Activated naive CD4-positive, alpha-beta T cell treated with anti-CD3 and anti-CD28 coated beads, Interleukin-2, amount 50 U/mL, for 16 hours (primary cell): ENCODE data around the gene PSD.
"Not testable (repeated sequence)": the region's sequence is repeated elsewhere in the genome, so short reads cannot be mapped to it uniquely, and the experiment has no call there.

ENCODE experiments used
- DNase-seq: peaks from one replicate; pipeline ENCODE4 v3.0.0-alpha.2; 2020

The PSD gene

GRCh38 chr10:102418622-102419268 is at the start of gene PSD:
Gene PSD, minus strand, starts transcription at chr10:102418785. Its CDS starts 1,747 bp downstream, at chr10:102417038.
- DNase-seq = no peak

- DNase-seq = no peak
Observed at GRCh38 chr10:102467971-102468438, 49.4 kb upstream of the PSD start.

DNA sequence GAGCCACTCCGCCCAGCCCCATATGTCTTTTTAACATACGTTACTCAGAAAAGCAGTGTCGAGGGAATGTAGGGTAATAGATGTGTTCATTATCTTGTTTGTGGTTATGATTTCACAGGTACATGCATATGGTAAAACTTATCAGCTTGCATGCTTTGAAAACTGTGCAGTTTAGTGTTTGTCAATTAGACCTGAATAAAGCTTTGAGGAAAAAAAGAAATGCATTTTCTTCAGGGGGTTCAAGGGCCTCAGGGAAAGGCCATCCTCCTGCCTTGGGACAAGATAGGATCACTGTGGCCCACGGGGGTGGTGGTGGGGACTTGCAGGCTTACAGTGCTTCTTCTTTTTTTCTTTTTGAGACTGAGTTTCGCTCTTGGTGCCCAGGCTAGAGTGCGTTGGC is 48.7 kb upstream of the PSD start:
- no peak for DNase-seq

GRCh38 chr10:102465466-102465865 is 46.9 kb upstream of the PSD start:
- DNase-seq = no peak

DNA sequence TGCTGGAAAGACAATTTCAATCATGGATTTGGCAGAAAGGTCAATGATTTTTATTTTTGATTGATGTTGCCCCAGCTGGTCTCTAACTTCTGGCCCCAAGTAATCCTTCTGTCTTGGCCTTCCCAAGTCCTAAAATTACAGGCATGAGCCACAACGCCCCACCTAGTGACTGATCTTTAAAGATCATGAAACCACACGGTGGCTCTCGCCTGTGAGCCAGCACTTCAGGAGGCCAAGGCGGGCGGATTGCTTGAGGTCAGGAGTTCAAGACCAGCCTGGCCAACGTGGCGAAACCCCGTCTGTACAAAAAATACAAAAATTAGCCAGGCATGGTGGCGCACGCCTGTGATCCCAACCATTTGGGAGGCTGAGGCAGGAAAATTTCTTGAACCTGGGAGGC is 45.4 kb upstream of the PSD start:
- no peak for DNase-seq

GRCh38 chr10:102462512-102463054 is 44.0 kb upstream of the PSD start:
- DNase-seq = no peak

DNA sequence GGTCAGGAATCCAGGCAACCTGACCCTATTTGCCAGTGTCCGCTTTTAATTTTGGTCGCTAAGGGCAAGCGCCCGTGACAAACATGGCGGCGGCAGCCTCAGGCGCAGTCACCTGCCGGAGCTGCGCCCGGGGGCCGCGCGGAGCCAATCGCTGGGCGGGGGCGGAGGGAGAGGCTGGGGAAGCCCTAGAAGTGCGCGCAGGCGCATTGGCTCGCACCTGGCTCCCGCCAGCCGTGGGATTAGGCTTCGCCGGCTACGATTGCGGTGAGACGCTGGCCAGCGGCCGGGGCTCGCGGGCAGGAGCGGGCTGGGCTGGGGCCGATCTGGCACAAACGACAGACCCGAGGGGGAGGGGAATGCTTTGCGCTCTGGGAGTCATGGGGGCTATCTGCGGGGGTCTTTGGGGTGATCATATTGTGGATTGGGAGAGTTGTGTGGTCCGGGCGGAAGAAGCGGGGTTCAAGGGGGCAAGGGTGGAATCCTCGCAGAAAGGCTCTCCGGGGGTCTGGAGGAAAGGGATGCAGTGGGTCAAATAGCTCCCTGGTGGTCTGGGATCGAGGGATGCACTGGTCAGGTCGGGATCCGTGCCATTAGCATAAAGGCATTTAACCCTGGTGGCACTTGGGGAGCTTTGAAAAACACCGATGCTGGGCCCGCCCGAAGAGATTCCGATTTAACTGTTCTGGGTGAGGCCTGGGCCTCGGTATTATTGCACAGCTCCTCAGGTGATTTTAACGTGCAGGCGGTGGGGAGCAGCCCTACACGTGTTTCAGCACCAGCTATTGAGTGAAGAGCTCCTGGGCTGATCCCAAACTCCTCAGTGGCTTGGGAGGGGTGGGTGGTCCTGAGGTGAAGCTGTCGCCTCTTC is 42.8 kb upstream of the PSD start:
- DNase-seq = peak; percentile 96

DNA sequence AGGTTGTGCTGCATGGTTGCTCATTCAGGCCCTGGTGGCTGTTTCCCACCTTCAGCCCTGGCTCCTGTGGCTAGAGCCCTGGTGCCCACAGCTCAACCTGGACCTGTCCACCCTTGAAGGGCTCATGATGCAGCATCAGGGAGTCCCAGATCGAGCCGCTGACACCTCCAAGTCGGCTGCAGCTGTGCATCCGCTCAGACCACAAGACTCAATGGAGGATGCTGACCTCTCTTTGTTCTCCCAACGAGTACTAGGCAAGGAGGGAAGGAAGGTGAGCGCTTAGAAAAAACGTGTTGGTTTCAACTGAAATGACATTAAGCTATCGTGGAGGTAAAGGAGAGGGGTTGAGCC is 42.2 kb upstream of the PSD start:
- no peak for DNase-seq

DNA sequence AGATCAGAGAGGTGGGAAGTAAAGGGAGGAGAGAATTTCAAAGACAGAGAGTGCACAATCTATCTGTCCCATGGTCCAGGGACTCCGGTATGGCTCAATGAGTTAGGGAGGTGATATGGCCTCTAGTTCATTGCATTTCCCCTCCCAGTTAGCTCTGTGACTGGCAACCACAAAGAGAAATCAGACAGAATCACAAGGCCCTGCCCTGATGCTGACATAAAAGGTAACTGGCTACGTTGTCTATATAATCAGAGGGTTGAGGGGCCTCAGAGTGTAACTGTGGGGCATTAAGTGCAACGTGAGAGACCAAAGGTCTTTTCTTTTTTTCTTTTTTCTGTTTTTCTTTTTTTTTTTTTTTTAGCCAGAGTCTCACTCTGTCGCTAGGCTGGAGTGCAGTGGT is 40.1 kb upstream of the PSD start:
- no peak for DNase-seq

DNA sequence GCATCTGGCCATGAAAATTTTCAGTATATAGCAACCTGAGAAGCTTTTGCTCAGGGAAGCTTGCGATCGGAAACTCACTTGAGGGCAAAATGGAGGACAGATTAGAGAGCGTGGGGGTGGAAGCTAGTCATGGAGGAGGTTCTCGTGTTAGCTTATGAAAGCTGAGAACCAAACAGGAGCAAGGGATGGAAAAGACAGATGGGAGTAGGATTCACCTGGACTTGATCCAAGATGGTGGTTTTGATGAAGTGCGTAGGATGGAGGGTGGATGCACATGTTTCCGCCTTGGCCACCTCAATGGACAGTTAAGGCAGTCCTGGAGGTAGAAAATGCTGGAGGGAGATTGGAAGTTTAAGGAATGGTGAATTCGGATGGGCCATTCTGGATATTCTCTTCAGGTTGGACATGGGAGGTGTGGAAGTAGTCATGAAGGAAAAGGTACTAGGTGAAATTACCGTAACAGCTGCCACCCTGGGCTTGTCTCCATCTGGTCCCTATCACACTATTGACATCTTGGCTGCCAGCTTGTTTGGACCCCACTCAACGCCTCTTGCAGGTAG is 39.1 kb upstream of the PSD start:
- DNase-seq = no peak

DNA sequence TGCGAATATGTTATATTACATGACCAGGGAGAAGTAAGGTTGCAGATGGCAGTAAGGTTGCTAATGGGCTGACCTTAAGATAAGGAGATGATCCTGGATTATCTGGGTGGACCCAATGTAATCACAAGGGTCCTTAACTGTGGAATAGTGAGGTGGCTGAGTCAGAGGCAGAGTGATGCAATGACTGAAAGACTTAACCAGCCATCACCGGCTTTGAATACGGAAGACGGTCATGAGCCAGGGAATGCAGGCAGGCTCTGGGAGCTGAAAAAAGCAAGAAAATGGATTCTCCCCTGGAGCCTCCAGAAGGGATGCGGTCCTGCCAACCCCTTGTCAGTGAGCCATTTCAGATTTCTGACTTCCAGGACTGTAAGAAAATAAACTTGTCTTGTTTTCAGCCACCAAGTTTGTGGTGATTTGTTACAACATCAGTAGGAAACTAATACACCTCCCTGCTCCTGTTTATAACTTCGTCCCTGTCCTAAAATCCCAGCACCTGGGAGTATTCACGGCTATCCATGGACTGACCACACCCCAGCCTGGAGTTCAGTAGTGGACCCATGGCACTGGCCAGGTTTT is 37.4 kb upstream of the PSD start:
- no peak for DNase-seq

GRCh38 chr10:102454662-102455487 is 36.3 kb upstream of the PSD start:
- not testable (repeated sequence) for DNase-seq

DNA sequence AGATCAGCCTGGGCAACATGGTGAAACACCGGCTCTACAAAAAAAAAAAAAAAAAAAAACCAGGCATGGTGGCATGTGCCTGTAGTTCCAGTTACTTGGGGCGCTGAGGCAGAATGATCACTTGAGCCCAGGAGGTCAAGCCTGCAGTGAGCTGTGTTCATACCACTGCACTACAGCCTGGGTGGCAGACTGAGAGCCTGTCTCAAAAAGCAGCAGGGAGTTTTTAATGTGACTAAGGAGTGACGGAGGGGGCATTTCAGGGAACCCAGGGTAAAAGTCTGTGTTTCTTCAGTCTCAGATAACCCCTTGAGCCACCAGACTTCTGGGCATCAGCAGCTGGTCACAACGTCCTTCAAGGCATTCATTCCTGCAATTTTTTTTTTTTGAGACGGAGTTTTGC is 34.9 kb upstream of the PSD start:
- no peak for DNase-seq

DNA sequence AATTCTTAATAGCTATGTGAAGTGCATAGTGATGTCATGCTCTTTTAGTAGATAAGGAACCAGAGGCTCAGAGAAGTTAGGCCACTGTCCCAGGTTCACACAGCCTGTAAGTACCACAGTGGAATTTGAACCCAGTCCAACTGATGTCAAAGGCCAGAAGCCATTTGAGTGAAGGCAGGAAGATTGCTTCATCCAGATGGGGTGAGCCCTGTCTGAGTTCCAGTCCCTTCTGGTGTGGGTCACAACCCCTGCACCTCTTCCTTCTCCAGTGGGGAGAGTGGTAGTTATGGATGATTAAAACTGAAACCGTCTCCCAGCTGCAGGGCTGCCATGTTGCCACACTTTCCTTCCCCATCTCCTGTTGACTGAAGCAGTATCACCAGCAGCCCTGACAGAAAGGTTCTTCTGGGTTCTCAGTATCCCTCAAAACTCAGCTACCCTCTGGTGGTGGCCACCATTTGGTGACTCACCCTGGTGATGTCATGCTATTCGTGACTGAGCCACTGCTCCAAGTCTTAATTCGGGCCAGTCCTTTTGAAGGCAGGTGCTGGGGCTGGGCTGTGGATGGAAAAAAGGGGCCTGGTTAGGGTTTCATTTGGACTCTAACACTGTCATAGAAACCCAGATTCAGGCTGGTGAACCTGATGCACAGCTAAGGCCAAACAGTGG is 34.2 kb upstream of the PSD start:
- peak; percentile 51 for DNase-seq

GRCh38 chr10:102451105-102451969 is 32.8 kb upstream of the PSD start, which contains the start of gene C10orf95:
Gene C10orf95, minus strand, starts transcription at chr10:102451543. Its CDS starts 450 bp downstream, at chr10:102451093.
- DNase-seq = no peak

- DNase-seq = peak; percentile 86
Observed at GRCh38 chr10:102450374-102451104, 32.0 kb upstream of the PSD start.

DNA sequence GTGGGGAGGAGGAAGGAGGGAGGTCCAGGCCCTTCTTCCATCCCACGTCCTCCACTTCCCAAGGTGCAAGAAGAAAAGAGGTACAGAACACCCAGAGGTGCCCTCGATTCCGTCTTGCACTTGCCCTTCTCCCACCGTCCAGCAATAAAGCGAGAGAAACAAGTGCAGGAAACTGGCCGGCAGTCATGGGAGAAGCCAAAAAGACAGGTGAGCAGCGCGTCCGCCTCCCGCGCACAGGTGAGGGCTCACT is 31.5 kb upstream of the PSD start:
- no peak for DNase-seq

DNA sequence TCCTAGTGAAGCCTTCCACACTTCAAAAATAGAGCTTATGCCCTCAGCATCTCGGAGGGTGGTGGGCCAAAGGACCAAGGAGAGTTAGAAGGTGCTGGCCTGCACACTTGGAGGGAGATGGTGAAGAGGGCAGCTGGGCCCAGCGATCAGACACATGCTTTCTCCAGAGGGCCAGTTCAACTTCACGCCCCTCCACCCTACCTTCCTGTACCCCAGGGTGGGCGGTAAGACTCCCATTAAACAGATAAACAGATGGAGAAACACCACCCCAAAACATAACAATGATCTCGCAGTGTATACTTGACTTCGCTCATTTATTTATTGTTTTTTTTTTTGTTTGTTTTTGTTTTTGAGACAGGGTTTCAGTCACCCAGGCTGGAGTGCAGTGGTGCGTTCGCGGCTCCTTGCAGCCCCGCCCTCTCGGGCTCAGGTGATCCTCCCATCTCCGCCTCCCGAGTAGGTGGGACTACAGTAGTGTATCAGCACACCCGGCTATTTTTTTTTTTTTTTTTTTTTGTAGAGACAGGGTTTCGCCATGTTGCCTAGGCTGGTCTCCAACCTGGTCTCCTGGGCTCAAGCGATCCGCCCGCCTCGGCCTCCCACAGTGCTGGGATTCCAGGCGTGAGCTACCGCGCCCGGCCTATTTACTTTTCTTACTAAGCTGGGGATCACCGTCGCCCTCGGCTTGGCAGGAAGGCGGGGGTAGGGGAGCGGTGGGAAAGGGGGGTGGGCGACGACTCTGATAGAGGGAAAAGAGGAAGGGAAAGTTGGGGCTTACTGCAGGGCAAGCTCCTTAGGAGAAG is 30.9 kb upstream of the PSD start:
- peak; percentile 91 for DNase-seq

- DNase-seq = no peak
Observed at GRCh38 chr10:102444851-102445250, 26.3 kb upstream of the PSD start.
